Panc1 (cell line): ENCODE measurements around the gene CCDC68. TPM values are rescaled to one million over a fixed set of nuclear protein-coding genes. Genes with fewer than 3 reads are reported as not detected.

ENCODE experiments used
- ATAC-seq: fragments of 200-7000 bp; cut with Tn5 transposase; 2 replicates; pipeline ENCODE4 v1.9.1; 2020; ENCODE audit warnings: mild to moderate bottlenecking, moderate library complexity
- BruUV-seq: library from RNA; stranded (reverse); fragments of 400-500 nt; replicated peaks from 2 replicates; lab custom pipeline; 2021; lab: Mats Ljungman, UMichigan
- CTCF ChIA-PET: fragments of 300-600 bp; sonication (Branson Sonifier 250); formaldehyde crosslinking; loops from one replicate; lab custom pipeline; 2022; ENCODE audit warnings: antibody characterized with exemption; lab: Charles Lee
- POLR2A ChIA-PET: fragments of 300-600 bp; sonication (Branson Sonifier 250); formaldehyde crosslinking; loops from one replicate; lab custom pipeline; 2022; ENCODE audit warnings: antibody characterized with exemption; lab: Charles Lee
- DNase-seq: peaks from one replicate; pipeline ENCODE4 v3.0.0-alpha.2; 2010; ENCODE audit warnings: low read depth, low spot score
- H3K27ac ChIP-seq: 2 replicates; pipeline ENCODE4 v1.5.1; 2011; ENCODE audit warnings: mild to moderate bottlenecking, low read length, inconsistent platforms
- H3K27me3 ChIP-seq: fragments of 200-500 bp; sonication (Bioruptor generic); 2 replicates; pipeline ENCODE4 v1.6.0; 2014; ENCODE audit warnings: low read length, inconsistent platforms; ENCODE audit not compliant: control insufficient read depth, insufficient read depth
- H3K36me3 ChIP-seq: fragments of 200-500 bp; sonication (Bioruptor generic); 2 replicates; pipeline ENCODE4 v1.5.1; 2014; ENCODE audit warnings: inconsistent platforms, mild to moderate bottlenecking, low read length, moderate library complexity; ENCODE audit not compliant: control insufficient read depth, insufficient read depth
- H3K4me1 ChIP-seq: 2 replicates; pipeline ENCODE4 v1.5.1; 2011; ENCODE audit warnings: inconsistent platforms, mild to moderate bottlenecking, low read length, moderate library complexity; ENCODE audit not compliant: control insufficient read depth, insufficient read depth
- H3K4me3 ChIP-seq, 2 experiments: 2 replicates each; pipeline ENCODE4 v1.5.1; 2011 to 2012; ENCODE audit warnings: low read depth in 2 of 2, low read length in 2 of 2, mild to moderate bottlenecking in 2 of 2, inconsistent platforms in 1 of 2, moderate library complexity in 1 of 2
- H3K9me3 ChIP-seq: fragments of 200-500 bp; sonication (Bioruptor generic); 2 replicates; pipeline ENCODE4 v1.5.1; 2014; ENCODE audit warnings: low read depth, mild to moderate bottlenecking, inconsistent platforms, low read length, moderate library complexity; ENCODE audit not compliant: control insufficient read depth, insufficient read depth
- POLR2AphosphoS5 ChIP-seq: IDR thresholded peaks from 2 replicates; pipeline ENCODE4 v1.6.1; 2012; ENCODE audit warnings: mild to moderate bottlenecking, low read depth, low read length, moderate library complexity
- SIN3A ChIP-seq: IDR thresholded peaks from 2 replicates; pipeline ENCODE4 v1.6.1; 2012; ENCODE audit warnings: low read depth, mild to moderate bottlenecking, low read length, moderate library complexity, borderline replicate concordance; ENCODE audit not compliant: insufficient read depth
- TCF7L2 ChIP-seq: IDR thresholded peaks from 2 replicates; pipeline ENCODE4 v1.6.1; 2011; ENCODE audit warnings: mild to moderate bottlenecking, low read depth, low read length, inconsistent platforms
- in situ Hi-C: cut with HindIII; loops from 2 replicates; pipeline ENCODE4 v1.10.0; 2016; ENCODE audit warnings: low sequenced_read_pairs, low pct_unique_long_range_greater_than_20kb
- intact Hi-C: fragments of 100-400 bp; cut with micrococcal nuclease; formaldehyde crosslinking; loops from one replicate; pipeline ENCODE4 v1.10.0; 2022; ENCODE audit not compliant: unreplicated experiment
- total RNA-seq: library from RNA; stranded (reverse); gene quantifications from one replicate; pipeline ENCODE4 v1.2.1, GENCODE V29; 2021; ENCODE audit not compliant: unreplicated experiment
- TF ChIP-seq, protein P1 (sequence below): fragments of 450-650 bp; IDR thresholded peaks from 2 replicates; pipeline ENCODE4 v1.5.1; 2017; ENCODE audit warnings: mild to moderate bottlenecking
- TF ChIP-seq, protein P2 (sequence below), 2 experiments: IDR thresholded peaks; 2 replicates each; pipeline ENCODE4 v1.6.1; 2011 to 2012; ENCODE audit warnings: low read depth in 2 of 2, control low read depth in 1 of 2, low read length in 1 of 2, mild to moderate bottlenecking in 1 of 2, moderate library complexity in 1 of 2; ENCODE audit not compliant: insufficient read depth in 1 of 2

CCDC68 gene
- total RNA-seq, 1 experiment from 2014 or later: 0.41 TPM

DNA sequence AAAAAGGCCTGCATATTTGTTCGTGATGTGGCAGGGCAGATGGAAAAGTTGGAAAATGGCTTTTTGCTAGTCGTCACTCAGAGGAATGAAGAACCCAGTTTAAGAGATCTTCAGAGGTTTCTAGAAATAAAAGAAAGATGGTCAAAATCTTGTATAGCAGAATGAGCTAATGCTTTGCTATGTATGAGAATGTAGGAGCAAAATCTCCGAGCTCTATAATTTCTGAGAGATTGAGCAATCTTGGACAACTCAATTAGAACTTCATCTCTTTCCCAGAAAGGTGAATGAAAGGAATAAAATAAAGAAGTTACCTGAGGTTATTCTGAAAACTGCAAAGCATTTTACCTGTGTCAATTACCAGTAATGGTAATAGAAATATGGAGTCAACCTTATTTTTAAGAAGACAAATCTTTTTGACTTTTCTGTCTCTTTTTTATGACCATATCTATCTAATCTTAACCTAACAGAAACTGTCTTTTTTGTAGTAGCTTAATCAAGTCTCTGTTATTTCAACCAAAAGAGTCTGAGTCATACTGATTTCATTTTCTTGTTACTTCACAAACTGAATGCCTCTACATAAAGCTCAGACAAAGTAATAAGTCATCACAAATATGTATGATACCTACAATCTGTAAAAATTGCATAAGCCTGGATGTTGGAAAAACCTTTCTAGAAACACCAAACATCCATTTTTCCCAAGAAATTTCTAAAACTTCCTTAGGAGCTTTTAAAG lies 32.5 kb downstream of the CCDC68 start:
- ChIA-PET POLR2A (no interaction called here), CTCF (no interaction called here)
- in situ Hi-C loops (no loop called here), intact Hi-C loops (no loop called here)
- H3K27me3 ChIP-seq: no peaks in the 10 kb centered on the region
- DNase-seq (no peak), ATAC-seq (no peak)
- no TSS peak for BruUV-seq
- H3K9me3 ChIP-seq: no peaks in the 10 kb centered on the region
- H3K36me3 ChIP-seq: no peaks in the 10 kb centered on the region
- no peaks in the 10 kb centered on the region for H3K4me1 ChIP-seq
- no peak overlapping the region for H3K4me3 ChIP-seq
- TF ChIP-seq SIN3A (no peak), TCF7L2 (no peak), POLR2AphosphoS5 (no peak)
- TF ChIP-seq, protein P1, sequence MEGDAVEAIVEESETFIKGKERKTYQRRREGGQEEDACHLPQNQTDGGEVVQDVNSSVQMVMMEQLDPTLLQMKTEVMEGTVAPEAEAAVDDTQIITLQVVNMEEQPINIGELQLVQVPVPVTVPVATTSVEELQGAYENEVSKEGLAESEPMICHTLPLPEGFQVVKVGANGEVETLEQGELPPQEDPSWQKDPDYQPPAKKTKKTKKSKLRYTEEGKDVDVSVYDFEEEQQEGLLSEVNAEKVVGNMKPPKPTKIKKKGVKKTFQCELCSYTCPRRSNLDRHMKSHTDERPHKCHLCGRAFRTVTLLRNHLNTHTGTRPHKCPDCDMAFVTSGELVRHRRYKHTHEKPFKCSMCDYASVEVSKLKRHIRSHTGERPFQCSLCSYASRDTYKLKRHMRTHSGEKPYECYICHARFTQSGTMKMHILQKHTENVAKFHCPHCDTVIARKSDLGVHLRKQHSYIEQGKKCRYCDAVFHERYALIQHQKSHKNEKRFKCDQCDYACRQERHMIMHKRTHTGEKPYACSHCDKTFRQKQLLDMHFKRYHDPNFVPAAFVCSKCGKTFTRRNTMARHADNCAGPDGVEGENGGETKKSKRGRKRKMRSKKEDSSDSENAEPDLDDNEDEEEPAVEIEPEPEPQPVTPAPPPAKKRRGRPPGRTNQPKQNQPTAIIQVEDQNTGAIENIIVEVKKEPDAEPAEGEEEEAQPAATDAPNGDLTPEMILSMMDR: no peak
- TF ChIP-seq, protein P2, sequence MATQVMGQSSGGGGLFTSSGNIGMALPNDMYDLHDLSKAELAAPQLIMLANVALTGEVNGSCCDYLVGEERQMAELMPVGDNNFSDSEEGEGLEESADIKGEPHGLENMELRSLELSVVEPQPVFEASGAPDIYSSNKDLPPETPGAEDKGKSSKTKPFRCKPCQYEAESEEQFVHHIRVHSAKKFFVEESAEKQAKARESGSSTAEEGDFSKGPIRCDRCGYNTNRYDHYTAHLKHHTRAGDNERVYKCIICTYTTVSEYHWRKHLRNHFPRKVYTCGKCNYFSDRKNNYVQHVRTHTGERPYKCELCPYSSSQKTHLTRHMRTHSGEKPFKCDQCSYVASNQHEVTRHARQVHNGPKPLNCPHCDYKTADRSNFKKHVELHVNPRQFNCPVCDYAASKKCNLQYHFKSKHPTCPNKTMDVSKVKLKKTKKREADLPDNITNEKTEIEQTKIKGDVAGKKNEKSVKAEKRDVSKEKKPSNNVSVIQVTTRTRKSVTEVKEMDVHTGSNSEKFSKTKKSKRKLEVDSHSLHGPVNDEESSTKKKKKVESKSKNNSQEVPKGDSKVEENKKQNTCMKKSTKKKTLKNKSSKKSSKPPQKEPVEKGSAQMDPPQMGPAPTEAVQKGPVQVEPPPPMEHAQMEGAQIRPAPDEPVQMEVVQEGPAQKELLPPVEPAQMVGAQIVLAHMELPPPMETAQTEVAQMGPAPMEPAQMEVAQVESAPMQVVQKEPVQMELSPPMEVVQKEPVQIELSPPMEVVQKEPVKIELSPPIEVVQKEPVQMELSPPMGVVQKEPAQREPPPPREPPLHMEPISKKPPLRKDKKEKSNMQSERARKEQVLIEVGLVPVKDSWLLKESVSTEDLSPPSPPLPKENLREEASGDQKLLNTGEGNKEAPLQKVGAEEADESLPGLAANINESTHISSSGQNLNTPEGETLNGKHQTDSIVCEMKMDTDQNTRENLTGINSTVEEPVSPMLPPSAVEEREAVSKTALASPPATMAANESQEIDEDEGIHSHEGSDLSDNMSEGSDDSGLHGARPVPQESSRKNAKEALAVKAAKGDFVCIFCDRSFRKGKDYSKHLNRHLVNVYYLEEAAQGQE (IDR thresholded peaks at IDR 0.05; ENCODE audit: insufficient read depth in 1 of 2, low read depth in 2 of 2, low read length in 1 of 2): no peak
- H3K27ac ChIP-seq: no peak overlapping the region

DNA sequence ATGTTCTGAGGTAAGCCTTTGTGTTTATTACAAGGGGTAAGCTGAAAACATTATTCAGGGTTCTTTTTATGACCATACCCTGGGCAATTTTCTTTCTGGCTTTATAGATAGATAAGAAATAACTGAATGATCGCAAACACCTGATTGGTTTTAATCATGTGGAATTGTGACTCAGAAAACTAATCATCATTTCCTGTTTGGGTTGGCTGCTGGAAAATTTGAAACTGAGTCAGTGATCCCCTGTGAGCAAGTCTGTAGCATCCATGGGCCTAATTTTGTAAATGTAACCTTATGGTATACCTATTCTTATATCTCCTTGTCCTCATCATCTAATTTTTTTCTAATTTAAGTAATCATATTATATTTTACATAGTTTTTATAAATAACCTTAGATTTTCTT lies 34.3 kb downstream of the CCDC68 start:
- DNase-seq (no peak), ATAC-seq (no peak)
- Histone ChIP-seq H3K9me3 (no peaks in the 10 kb centered on the region), H3K36me3 (no peaks in the 10 kb centered on the region), H3K4me1 (no peaks in the 10 kb centered on the region), H3K27ac (no peak overlapping the region), H3K27me3 (no peaks in the 10 kb centered on the region), H3K4me3 (no peak overlapping the region)
- in situ Hi-C loops: no loop called here
- TF ChIP-seq POLR2AphosphoS5 (no peak), TCF7L2 (no peak), SIN3A (no peak)
- TF ChIP-seq, protein P1: no peak
- TF ChIP-seq, protein P2 (IDR thresholded peaks at IDR 0.05; ENCODE audit: insufficient read depth in 1 of 2, low read depth in 2 of 2, low read length in 1 of 2): no peak
- ChIA-PET POLR2A (no interaction called here), CTCF (no interaction called here)
- no TSS peak for BruUV-seq
- intact Hi-C loops: no loop called here
